ENCODE measurements around the gene GOLT1B.
"Not testable (repeated sequence)": the region's sequence is repeated elsewhere in the genome, so short reads cannot be mapped to it uniquely, and the experiment has no call there.

The GOLT1B gene, protein sequence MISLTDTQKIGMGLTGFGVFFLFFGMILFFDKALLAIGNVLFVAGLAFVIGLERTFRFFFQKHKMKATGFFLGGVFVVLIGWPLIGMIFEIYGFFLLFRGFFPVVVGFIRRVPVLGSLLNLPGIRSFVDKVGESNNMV

GRCh38 chr12:21501258-21502163 is at the start of gene GOLT1B, which contains the start of gene RECQL:
GOLT1B (plus strand) TSS chr12:21501789; CDS start chr12:21501924, 135 bp downstream.
RECQL (minus strand) TSS chr12:21501635; CDS start chr12:21499570, 2,065 bp downstream.
- DNase-seq (ENCODE audit: low read depth): peak; percentile 92

DNA sequence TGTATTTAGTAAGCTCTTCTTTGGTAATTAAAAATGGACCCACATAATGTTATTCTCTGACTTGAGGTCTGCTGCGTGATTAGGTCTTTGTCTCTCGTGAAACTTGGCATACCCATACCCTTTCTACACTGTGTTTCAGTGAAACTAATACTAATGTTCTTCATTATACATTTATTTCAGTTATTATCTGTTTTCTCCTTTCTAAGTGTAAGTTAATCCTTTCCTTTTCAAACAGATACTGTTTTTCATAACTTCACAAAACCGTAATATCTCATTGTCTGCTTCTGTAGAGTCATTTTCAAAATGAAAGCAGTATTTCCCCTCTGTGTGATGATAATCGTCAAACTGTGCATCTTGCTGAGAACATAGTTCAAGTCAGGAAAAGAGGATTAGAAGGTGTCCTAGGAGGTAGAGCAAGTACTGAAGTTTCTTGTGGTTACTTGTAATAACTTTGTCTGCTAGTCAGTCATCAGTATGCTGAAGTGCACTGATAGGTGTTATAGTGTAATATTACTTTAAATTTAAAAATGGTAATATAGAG is 48.2 kb upstream of the GOLT1B start:
- DNase-seq (ENCODE audit: low read depth): no peak

GRCh38 chr12:21456291-21456780 is 45.3 kb upstream of the GOLT1B start:
- DNase-seq (ENCODE audit: low read depth): no peak

- no peak for DNase-seq (ENCODE audit: low read depth)
Measured at GRCh38 chr12:21459474-21459873, 42.1 kb upstream of the GOLT1B start.

DNA sequence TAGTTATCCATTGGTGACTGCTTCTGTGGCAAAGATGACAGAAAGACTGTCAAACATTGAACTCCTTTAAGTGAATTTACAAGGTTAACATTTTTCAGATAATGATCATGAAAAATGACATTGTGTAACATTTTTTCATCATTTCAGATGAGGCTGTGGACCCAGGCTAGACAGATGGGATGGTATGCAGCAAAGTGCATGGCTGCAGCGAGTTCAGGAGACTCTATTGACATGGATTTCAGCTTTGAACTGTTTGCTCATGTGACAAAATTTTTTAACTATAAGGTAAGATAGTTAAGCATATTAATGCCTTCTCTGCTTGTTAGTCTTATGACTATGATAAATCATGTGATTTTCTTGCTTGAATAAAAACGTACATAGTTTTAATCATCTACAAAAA is 34.3 kb upstream of the GOLT1B start:
- not testable (repeated sequence) for DNase-seq (ENCODE audit: low read depth)

DNA sequence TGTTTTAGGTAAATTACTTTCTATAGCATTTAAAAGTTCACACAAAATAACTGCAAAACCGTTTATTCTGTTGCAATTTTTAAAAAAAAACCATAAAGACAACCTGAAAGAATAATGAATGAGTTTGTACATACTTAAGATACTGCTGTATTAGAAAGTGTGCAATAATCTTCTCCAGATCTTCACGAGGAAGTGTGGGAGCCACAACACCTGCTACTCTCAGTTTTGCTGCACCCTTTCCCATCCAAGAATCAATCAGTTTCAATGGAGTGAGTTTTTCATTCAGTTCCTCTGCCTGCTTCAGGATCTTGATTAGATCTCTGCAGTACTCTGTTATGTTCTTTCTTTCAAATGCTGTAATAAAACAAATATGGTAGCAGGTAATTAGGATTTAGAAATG is 30.3 kb upstream of the GOLT1B start:
- no peak for DNase-seq (ENCODE audit: low read depth)

DNA sequence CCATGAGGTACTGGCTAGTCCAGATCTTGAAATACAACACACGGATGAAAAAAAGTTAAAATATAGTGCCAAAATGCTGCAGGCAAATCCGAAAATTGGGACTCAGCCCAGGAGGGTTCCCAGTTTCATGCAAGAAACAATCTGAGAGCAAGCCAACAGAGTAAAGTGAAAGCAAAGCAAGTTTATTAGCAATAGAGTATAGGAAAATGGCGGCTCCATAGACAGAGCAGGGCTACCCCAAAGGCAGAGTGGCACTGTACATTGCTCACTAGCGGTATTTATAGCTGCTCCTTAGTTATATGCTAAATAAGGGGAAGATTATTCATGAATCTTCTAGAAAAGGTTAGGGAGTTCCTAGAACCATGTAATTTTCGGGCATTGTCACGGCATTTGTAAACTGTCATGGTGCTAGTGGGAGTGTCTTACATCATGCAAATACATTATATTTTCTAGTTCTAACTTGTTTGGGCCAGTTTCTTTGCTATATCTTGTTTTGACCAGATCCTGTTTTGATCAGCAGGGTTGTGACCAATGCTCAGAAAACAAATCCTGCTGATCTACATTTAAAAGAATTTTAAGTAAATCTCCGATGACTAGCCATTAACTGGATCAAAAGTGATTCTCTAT is 29.3 kb upstream of the GOLT1B start:
- no peak for DNase-seq (ENCODE audit: low read depth)

DNA sequence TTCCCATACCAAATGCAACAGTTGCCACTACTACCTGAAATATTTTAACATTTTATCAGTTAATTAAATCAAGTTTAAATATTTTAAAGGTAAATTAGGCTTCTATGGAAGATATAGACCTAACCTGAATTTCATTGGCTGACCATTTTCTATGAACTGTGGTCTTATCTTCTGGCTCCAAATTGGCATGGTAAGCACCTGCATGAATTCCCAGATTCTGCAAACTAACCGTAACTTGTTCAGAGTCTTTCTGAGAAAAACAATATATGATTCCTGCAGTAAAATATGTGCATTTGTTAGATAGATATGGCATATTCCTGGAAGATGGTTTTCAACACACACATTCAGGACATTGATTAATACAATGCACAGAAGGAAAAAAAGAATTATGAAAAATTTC is 26.0 kb upstream of the GOLT1B start:
- DNase-seq (ENCODE audit: low read depth): no peak

GRCh38 chr12:21476949-21477348 is 24.6 kb upstream of the GOLT1B start:
- DNase-seq (ENCODE audit: low read depth): peak; percentile 5

DNA sequence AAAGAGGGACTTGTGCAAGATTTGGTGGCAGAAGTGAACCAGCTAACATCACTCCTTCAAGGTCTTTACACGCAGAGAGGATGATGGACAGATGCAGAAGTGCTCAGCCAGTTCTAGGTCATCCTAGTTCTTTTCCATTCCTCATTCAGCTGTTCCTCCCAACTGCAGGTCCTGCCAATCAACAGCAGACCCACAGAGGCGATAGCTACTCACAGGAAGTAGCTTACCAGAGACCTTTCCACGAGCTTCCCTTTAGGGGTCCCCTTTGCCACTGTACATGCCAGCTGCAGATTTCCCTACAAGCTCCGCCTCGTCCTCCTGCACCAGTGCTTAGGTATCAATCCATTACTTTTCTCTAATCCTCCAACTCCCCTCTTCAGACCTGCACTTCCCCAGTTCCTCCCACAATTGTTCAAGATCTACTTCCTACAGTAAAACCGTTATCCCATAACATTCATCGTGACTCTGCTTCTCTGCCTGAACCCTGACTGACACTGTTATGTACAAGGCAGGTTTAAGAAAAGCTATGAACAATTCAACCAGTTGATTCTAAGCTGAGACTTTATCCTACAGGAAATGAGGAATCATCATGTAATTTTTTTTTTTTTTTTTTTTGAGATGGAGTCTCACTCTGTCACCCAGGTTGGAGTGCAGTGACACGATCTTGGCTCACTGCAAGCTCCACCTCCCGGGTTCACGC is 22.7 kb upstream of the GOLT1B start:
- DNase-seq (ENCODE audit: low read depth): no peak

DNA sequence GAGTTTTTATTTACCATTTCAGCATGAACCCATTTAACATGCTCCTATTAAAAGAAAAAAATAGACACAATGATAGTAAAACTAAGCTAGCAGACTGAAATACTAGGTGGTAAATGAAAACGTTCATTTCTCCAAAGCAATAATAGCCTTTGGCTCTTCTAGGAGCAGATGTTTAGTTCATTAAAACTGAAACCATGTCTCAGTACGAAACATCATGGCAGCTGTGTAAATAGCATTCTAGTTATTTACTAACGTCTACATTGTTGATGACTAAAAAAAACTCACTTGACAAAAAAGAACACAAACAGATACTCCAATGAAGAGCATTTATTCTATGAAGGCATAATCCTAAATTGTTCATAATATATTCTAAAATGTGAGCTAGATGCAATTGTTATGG is 18.1 kb upstream of the GOLT1B start:
- no peak for DNase-seq (ENCODE audit: low read depth)

GRCh38 chr12:21485998-21486397 is 15.6 kb upstream of the GOLT1B start:
- no peak for DNase-seq (ENCODE audit: low read depth)

DNA sequence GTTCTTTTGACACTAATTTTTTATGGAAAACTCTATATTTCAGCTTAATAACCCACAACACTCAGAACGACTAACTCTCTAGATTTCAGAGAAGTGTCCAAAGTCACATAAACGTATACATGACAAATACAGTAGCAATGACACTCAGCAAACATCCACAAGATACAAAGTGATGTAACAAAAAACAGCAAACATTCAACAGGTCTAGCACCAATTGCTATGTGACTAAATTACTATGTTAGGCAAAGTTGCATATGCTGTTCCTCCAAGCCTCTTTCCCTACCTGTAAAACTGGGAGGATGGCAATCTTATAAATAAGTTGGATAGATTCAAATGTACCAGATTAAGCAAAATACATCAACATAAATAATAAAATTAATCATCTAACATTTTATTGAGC is 1.8 kb upstream of the GOLT1B start:
- no peak for DNase-seq (ENCODE audit: low read depth)

GRCh38 chr12:21500786-21501257 is 767 bp upstream of the GOLT1B start:
- no peak for DNase-seq (ENCODE audit: low read depth)

DNA sequence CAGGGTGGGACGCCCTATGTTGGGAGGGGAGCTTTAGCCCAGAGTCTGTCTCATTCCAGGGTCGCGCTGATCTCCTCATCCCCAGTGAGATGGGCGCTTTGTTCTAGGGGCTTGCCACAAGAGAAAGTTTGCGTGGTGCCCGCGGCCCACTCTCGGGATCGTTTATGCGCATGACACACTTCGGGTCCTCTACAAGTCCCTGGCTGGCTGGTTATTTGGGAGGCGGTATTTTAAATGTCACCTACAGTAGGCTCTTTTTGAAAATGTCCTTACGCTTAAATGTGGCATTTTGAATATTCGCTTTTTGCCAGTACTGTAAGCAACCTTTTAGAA is 541 bp downstream of the GOLT1B start:
- DNase-seq (ENCODE audit: low read depth): no peak

GRCh38 chr12:21502872-21503271 is 1.3 kb downstream of the GOLT1B start:
- no peak for DNase-seq (ENCODE audit: low read depth)

DNA sequence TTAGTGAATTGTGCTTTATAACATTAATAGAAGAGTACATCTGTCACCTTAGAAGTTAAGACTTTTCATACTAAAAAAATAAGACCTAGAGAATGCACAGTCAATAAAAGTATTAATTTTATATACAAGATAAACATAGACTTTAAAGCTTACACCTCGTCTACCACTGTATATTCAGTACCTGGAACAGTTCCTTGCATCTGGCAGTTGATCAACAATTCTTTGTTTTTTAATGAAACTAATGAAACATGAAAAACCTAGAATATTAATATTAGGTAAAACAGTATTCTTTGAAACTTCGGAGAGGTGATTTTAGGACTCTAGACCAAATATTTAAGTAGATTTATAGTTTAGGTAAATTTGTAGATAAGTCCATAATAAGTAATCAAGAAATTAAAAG is 4.3 kb downstream of the GOLT1B start:
- DNase-seq (ENCODE audit: low read depth): no peak

DNA sequence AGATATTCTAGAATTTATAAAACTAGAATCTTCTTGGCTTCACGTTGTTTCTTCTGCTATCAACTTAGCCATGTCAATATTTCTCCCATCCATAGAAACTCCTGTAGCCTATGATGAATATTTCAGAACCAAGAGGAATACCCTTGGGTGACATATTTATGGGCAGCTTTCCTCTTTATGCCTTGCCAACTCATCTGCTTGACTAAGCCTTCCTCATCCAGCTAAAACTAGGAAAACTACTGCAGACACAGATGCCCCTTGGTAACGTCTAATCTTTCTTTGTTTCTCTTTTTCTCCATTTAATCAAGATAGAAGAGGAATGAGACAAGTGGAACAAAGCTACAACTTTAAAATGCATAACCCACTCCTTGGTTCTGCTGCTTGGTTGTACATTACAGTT is 6.3 kb downstream of the GOLT1B start:
- DNase-seq (ENCODE audit: low read depth): no peak

DNA sequence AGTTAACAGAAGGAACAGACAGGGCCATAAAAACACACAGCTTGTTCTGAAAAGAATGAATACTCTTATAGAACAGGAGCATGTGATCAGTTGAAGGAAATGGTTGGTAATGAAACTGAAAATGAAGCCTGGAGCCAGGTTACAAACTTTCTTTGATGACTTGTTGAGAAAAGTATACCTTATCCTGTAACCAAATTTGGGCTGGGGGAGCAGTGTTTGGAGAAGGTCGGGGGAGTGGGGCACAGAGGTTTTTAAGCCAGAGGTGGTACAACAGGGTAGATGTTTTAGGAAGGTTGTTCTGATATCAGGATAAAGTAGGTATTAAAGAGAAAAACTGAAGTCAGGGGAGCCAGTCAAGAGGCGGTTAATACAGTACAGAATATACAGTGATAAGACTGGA is 8.2 kb downstream of the GOLT1B start:
- DNase-seq (ENCODE audit: low read depth): no peak

GRCh38 chr12:21516281-21516680 is 14.7 kb downstream of the GOLT1B start:
- DNase-seq (ENCODE audit: low read depth): no peak

GRCh38 chr12:21518451-21518850 is 16.9 kb downstream of the GOLT1B start:
- DNase-seq (ENCODE audit: low read depth): no peak

- no peak for DNase-seq (ENCODE audit: low read depth)
Measured at GRCh38 chr12:21521541-21521940, 20.0 kb downstream of the GOLT1B start.
